CD4-positive, alpha-beta T cell treated with Interleukin-15 for 1 hour (primary cell): ENCODE data around the gene PDE7B.

Source experiments
- DNase-seq: peaks from one replicate; pipeline ENCODE4 v3.0.0-alpha.2; 2020

PDE7B gene

DNA sequence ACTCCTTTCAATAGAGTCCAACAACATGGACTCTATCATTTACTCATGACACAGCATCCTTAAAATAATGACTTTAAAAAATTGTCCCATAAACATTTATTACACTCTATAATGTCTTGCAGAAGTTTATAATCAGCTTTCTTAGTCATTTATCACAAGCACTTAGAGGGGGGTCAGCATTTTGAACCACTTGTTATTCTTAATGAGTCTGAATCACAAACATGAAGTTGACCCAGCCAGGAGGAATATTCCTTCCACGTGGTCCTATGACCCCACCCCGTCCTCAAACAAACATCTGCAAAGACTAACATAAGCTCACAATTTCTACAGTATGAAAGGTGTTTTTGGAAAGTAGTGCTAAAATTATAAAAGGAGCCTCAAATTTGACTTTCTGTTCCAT is 307.5 kb downstream of the PDE7B start:
- DNase-seq: no peak

DNA sequence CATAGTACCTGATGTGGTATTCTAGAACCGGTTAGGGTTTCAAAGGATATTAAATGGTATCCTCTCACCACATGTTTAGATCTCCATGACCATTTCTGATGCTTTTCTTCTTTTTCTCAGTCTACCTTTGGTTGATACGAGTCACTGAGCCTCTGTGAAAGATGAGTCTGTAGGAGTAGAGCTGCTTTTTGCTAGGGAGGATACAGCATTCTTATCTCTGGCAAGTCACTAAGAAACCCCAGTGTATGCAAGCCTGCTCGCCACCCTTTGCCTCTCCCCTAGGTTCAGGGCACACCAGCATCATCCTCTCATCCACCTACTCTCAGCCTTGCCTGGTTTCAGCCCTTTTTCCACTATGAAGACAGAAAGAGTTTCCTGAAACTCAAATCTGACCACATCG is 308.7 kb downstream of the PDE7B start:
- no peak for DNase-seq

- no peak for DNase-seq
Observed at GRCh38 chr6:136161950-136162349, 310.4 kb downstream of the PDE7B start.

DNA sequence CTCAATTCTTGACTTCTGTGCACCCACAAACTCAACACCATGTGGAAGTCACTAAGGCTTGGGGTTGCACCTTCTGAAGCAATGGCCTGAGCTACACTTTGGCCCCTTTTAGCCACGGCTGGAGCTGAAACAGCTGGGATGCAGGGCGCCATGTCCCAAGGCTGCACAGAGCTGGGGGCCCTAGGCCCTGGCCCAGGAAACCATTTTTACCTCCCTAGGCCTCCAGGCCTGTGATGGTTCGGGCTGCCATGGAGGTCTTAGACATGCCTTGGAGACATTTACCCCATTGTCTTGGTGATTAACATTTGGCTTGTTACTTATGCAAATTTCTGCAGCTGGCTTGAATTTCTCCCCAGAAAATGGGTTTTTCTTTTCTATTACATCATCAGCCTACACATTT is 311.8 kb downstream of the PDE7B start:
- no peak for DNase-seq

- DNase-seq: no peak
Observed at GRCh38 chr6:136166815-136167214, 315.3 kb downstream of the PDE7B start.

GRCh38 chr6:136169394-136170148 is 318.1 kb downstream of the PDE7B start:
- DNase-seq: no peak

- no peak for DNase-seq
Observed at GRCh38 chr6:136171231-136171630, 319.7 kb downstream of the PDE7B start.

GRCh38 chr6:136173519-136174507 is 322.3 kb downstream of the PDE7B start:
- DNase-seq: no peak

DNA sequence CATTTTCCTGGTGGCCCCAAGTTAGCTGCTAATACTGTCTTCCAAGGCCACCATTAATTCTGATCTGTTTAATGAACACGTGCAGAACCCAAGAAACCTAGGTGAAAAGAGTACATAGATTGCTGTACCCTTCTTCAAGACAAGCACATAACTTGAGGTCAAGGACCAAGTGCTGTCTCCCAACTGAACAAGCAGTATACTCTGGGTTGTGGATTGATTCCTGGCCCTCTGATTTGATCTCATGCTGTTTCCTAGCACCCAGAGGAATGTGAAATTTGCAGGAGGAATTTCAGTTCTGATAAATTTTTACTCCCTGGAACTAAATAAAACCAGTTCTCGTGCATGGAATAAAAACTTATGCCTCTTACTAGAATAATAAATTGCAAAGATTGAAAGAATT is 323.0 kb downstream of the PDE7B start:
- no peak for DNase-seq

- no peak for DNase-seq
Observed at GRCh38 chr6:136175873-136176272, 324.4 kb downstream of the PDE7B start.

DNA sequence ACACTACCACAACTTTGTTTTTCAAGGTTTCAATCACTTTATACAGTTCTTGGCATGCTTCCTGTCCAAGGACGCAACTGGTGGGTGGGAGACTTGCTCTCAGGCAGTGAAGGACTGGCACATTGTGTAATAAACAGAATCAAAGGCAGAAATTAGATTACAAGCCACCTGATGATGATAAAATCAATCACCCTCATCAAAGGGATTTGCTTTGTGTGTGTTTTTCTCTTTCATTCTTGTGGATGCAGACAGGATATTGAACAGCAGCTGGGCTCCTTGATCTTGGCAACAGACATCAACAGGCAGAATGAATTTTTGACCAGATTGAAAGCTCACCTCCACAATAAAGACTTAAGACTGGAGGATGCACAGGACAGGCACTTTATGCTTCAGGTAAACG is 327.2 kb downstream of the PDE7B start:
- DNase-seq: no peak

DNA sequence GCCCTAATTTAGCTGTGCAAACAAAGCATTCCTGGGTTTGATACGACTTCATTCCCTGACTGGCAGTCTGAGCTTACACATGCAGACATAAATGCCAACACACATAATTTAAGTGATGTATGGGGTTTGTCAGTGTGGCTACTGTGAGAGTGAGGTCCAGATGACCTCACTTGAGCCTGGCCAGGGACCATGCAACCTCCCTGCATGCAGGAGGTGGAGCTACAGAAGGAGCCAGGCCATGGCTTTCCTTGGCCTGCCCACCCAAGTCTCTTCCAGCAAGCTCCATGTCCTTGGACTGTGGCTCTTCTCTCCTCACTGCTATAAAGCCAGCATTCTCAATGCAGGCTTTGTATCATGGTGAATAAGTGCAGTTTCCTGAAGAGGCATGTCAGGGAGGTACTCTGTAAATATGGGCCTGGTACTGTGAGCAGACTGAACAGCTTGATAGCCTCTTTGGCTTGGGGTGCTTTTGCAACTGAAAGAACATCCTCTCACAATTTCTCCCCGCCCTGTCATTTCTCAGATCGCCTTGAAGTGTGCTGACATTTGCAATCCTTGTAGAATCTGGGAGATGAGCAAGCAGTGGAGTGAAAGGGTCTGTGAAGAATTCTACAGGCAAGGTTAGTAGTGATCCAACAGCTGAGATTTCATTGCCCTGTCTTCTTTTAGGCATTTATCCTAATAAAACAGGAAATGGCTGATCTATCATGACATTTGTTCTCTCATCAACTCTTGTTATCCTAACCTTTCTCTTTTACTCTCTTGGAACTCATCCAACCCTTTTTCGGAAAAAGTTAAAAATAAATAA is 329.4 kb downstream of the PDE7B start:
- DNase-seq: no peak

DNA sequence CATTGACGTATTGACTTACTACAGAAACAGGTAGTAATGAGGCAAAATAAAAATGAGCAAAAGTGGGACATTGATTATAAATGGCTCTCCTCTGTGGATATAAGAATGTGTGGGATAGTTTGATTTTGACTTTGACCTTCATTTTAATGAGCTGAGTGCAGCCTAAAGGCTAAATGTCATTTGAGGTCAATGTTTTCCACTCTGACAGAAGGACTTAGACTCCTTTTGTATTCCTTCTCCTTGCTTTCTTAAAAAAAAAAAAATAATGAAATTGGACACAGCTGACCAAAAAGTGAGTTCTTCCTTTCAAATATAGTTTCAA is 330.0 kb downstream of the PDE7B start:
- DNase-seq: no peak

GRCh38 chr6:136181861-136182260 is 330.4 kb downstream of the PDE7B start:
- DNase-seq: no peak

GRCh38 chr6:136184738-136185137 is 333.2 kb downstream of the PDE7B start:
- DNase-seq: no peak

DNA sequence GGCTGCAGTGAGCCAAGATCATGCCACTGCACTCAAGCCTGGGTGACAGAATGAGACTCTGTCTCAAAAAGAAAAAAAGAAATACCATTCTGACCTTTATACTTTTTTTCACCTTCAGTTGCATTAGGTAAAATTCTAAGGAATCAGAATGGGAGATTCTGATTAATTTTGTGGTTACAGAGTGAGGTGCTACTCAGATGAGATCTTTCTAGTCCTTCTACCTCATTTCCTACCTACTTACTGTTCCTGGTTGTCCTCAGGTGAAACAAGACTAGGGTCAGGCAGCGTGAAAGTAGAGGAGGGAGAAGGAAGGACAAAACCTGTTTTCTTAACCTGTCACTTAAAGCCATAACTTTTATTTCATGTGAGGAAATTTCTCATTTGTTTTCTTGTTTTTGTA is 334.9 kb downstream of the PDE7B start:
- no peak for DNase-seq

GRCh38 chr6:136188486-136188885 is 337.0 kb downstream of the PDE7B start:
- DNase-seq: no peak

GRCh38 chr6:136189104-136189503 is 337.6 kb downstream of the PDE7B start:
- DNase-seq: no peak

- DNase-seq: no peak
Observed at GRCh38 chr6:136191606-136192312, 340.3 kb downstream of the PDE7B start.

- no peak for DNase-seq
Observed at GRCh38 chr6:136192902-136193301, 341.4 kb downstream of the PDE7B start.

- no peak for DNase-seq
Observed at GRCh38 chr6:136201732-136202131, 350.2 kb downstream of the PDE7B start.

DNA sequence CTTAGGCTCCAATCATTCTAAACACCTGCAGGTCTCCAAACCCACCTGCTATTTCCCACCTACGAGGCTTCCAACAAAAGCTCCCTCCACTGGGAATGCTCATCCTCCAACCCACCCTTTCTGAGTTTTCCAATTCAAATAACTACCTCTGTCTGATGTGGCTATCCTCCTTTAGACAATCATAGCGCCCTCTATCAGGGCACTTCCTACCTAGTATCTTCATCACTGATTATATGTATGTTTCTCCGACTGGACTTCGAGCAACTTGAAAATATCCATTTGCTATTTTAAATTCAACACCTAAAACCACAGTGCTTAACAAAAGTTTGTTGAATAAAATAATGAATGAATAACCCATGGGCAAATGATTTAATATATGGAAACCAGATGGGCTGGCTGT is 357.3 kb downstream of the PDE7B start:
- DNase-seq: no peak

- no peak for DNase-seq
Observed at GRCh38 chr6:136209496-136209895, 358.0 kb downstream of the PDE7B start.
